ENCODE results near the gene NOTCH1.

DNA sequence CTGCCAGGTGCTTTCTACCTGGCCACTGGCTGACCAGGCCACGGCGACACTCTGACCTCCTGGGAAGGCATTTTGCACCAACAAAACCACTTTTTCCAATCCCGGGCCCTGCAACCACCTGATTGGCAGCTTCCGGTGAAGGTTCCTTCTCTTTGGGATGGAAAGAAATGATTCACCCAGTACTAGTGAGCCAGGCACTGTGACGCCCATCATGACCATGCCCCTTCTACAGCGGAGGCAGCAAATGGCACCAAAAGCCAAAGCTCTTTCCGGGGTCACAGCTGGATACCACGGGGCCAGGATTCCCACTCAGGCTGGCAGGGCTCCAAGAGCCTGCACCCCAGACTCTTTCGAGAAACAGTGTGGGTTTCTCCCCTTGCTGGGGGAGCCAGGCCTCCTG lies 4.7 kb downstream of the NOTCH1 start:
- TF ChIP-seq GATA3 (IDR thresholded peaks at IDR 0.05; ENCODE audit: low read depth, low read length) = no peak
- TF ChIP-seq GATA2 (IDR thresholded peaks at IDR 0.05; ENCODE audit: low read depth, low read length) = no peak
